ENCODE results near the gene UPK3BL2. TPM values are rescaled to one million over a fixed set of nuclear protein-coding genes. Genes with fewer than 3 reads are reported as not detected.
"Not testable (repeated sequence)": the region's sequence is repeated elsewhere in the genome, so short reads cannot be mapped to it uniquely, and the experiment has no call there.

UPK3BL2 gene
- total and polyA plus RNA-seq, 2 experiments from 2014 or later, result 1.8 to 9.6 TPM

DNA sequence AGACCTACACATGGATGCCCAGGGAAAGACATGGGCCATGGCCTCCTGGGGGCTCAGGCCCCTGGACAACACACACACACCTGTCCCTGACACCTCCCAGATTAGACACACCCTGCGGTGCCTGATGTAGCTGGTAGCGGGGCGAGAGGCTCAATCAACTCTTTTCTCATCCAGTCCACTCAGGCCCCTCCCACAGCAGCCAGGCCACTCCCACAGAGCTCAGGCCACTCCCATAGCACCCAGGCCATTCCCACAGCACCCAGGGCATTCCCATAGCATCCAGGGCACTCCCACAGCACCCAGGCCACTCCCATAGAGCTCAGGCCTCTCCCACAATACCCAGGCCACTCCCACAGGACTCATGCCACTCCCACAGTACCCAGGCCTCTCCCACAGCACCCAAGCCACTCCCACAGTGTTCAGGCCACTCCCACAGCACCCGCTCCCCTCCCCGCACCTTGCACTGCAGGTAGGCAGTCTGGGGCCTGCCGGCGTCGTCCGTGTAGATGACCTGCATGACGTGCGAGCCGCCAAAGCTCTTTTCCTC lies 52.9 kb downstream of the UPK3BL2 start:
- not testable (repeated sequence) for H3K9me3 ChIP-seq (ENCODE audit: low read depth); H3K4me3 ChIP-seq; H3K27me3 ChIP-seq; H2AFZ ChIP-seq; H3K4me2 ChIP-seq; H4K20me1 ChIP-seq (ENCODE audit: insufficient read depth, poor library complexity, severe bottlenecking); DNase-seq (ENCODE audit: low spot score); H3K79me2 ChIP-seq; H3K27ac ChIP-seq; H3K36me3 ChIP-seq (replicated peaks; ENCODE audit: insufficient read depth, low read depth); H3K9me2 ChIP-seq (replicated peaks; ENCODE audit: insufficient read depth); H3K4me1 ChIP-seq (ENCODE audit: insufficient read depth)
- WGBS (ENCODE audit: low lambda C conversion rate, missing lambda C conversion rate), result 68% methylated on average over 3 of the region's 12 CpGs

Other genes with a start within 250 kb of the UPK3BL2 start
- gene SPDYE6, start 187.3 kb downstream of the UPK3BL2 start, total RNA-seq, result not detected in 2 replicates
- 0.68 and 1.0 TPM in 2 replicates for gene SPDYE6, start 187.3 kb downstream of the UPK3BL2 start, polyA plus RNA-seq
- 32.0 and 33.8 TPM in 2 replicates for gene PRKRIP1, start 147.3 kb downstream of the UPK3BL2 start, total RNA-seq
- 44.6 and 61.6 TPM in 2 replicates for gene PRKRIP1, start 147.3 kb downstream of the UPK3BL2 start, polyA plus RNA-seq
- gene ORAI2, start 110.1 kb downstream of the UPK3BL2 start, total RNA-seq, result 25.9 and 33.6 TPM in 2 replicates
- 32.3 and 41.9 TPM in 2 replicates for gene ORAI2, start 110.1 kb downstream of the UPK3BL2 start, polyA plus RNA-seq
- 10.1 and 13.3 TPM in 2 replicates for gene ALKBH4, start 78.8 kb downstream of the UPK3BL2 start, total RNA-seq
- 15.8 TPM in 2 replicates for gene ALKBH4, start 78.8 kb downstream of the UPK3BL2 start, polyA plus RNA-seq
- 16.0 and 19.0 TPM in 2 replicates for gene LRWD1, start 78.7 kb downstream of the UPK3BL2 start, total RNA-seq
- gene LRWD1, start 78.7 kb downstream of the UPK3BL2 start, polyA plus RNA-seq, result 17.8 and 18.3 TPM in 2 replicates
- 16.3 and 22.4 TPM in 2 replicates for gene POLR2J, start 64.8 kb downstream of the UPK3BL2 start, total RNA-seq
- 77.4 and 83.2 TPM in 2 replicates for gene POLR2J, start 64.8 kb downstream of the UPK3BL2 start, polyA plus RNA-seq
- 0.52 and 3.2 TPM in 2 replicates for gene RASA4B, start 25.9 kb downstream of the UPK3BL2 start, total RNA-seq
- 7.3 and 9.3 TPM in 2 replicates for gene RASA4B, start 25.9 kb downstream of the UPK3BL2 start, polyA plus RNA-seq
- gene SPDYE2, start 7.5 kb upstream of the UPK3BL2 start, total RNA-seq, result not detected in 2 replicates
- gene SPDYE2, start 7.5 kb upstream of the UPK3BL2 start, polyA plus RNA-seq, result 2.4 and 3.7 TPM in 2 replicates
- gene POLR2J3, start 28.9 kb upstream of the UPK3BL2 start, total RNA-seq, result 4.7 and 6.4 TPM in 2 replicates
- 53.8 and 70.3 TPM in 2 replicates for gene POLR2J3, start 28.9 kb upstream of the UPK3BL2 start, polyA plus RNA-seq
- gene RASA4, start 73.1 kb upstream of the UPK3BL2 start, total RNA-seq, result 10.5 and 13.6 TPM in 2 replicates
- gene RASA4, start 73.1 kb upstream of the UPK3BL2 start, polyA plus RNA-seq, result 13.7 and 16.2 TPM in 2 replicates
- gene UPK3BL1, start 99.1 kb upstream of the UPK3BL2 start, total RNA-seq, result 20.3 and 31.7 TPM in 2 replicates
- 32.2 and 33.0 TPM in 2 replicates for gene UPK3BL1, start 99.1 kb upstream of the UPK3BL2 start, polyA plus RNA-seq
- not detected in 2 replicates for gene SPDYE2B, start 106.6 kb upstream of the UPK3BL2 start, total RNA-seq
- not detected in 2 replicates for gene SPDYE2B, start 106.6 kb upstream of the UPK3BL2 start, polyA plus RNA-seq
- gene POLR2J2, start 128.0 kb upstream of the UPK3BL2 start, total RNA-seq, result 1.6 TPM in 2 replicates
- 3.5 and 8.7 TPM in 2 replicates for gene POLR2J2, start 128.0 kb upstream of the UPK3BL2 start, polyA plus RNA-seq
- gene FAM185A, start 205.3 kb upstream of the UPK3BL2 start, total RNA-seq, result 9.2 and 16.0 TPM in 2 replicates
- gene FAM185A, start 205.3 kb upstream of the UPK3BL2 start, polyA plus RNA-seq, result 4.8 and 6.3 TPM in 2 replicates

All from hepatocyte (in vitro differentiated cells).